Frontal cortex (tissue), 4 donors: ENCODE results near the gene MYDGF. TPM values are rescaled to one million over a fixed set of nuclear protein-coding genes. Genes with fewer than 3 reads are reported as not detected.
A peak's percentile ranks its signal among the peaks of the same experiment; 100 is the strongest.

Source experiments
- DNase-seq, 2 donors: peaks; one replicate each; pipeline ENCODE4 v3.0.0; 2012; ENCODE audit warnings: low spot score in 2 of 2
- FAIRE-seq: peaks from 2 replicates; lab custom pipeline; 2012; peaks lifted over from hg19 to GRCh38; lab: Jason Lieb, UNC
- total RNA-seq: library from RNA; depleted of rRNA; stranded (reverse); fragments of >200 nt; gene quantifications from one replicate; pipeline ENCODE4 v1.2.3, GENCODE V29; 2014
- donor health status: control.
- donor health status: control.
- donor health status: control.

MYDGF gene
- total RNA-seq, 1 donor from 2014 or later = 33.4 TPM

DNA sequence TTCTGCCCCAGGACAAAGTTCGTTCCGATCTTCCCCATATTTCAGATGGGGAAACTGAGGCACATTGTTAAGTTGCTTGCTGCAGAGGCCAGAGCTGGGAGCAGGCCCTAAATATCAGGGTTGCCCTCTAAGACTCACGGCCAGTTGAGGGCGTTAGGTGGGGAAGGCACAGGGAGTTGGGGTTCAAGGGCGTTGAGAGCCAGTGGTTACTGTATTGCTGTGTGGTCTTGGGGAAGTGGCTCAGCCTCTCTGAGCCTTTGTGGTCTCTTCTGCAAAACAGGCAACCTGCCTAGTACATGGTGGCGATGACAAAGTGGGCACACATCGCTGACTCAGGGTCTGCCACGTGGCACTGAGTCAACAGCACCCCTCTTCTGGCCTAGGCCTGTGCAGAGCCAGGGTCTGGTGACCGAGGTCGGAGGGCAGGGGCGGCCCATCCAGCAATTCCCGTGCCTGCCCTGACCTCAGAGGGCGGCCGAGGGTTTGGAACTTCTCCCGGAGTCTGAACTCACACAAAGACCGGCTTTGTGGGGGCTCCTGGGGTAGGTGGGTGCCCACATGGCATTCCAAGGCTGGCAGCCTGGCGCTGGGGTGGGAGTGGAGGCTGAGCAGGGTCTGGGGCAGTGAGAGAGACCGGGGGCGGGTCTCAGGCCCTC is 20.6 kb downstream of the MYDGF start:
- DNase-seq (no peak), FAIRE-seq (no peak)

- peak in 1 of 2 donors; percentile 63 for DNase-seq
- FAIRE-seq = no peak
Observed at GRCh38 chr19:4647676-4648644, 22.2 kb downstream of the MYDGF start.

DNA sequence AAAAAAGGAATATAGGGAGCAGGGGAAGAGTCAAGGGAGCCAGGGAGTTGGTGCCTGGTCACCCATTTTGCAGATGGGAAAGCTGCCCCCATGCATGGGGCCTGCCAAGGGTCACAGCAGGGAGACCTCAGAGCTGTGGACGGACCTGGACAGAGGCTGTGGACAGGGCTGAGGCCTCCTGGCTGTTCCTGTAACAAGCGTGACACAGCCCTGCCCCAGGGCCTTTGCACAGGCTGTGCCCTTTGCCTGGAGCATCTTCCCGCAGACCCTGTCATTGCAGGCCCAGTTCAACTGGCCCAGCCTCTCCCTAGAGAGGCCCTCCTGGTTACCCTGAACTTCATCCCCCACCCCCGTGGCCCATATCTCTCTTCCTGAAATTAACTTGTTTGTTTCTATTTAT is 24.4 kb downstream of the MYDGF start:
- FAIRE-seq (no peak), DNase-seq (no peak)

GRCh38 chr19:4642625-4643024 is 27.5 kb downstream of the MYDGF start:
- FAIRE-seq (no peak), DNase-seq (no peak)

DNA sequence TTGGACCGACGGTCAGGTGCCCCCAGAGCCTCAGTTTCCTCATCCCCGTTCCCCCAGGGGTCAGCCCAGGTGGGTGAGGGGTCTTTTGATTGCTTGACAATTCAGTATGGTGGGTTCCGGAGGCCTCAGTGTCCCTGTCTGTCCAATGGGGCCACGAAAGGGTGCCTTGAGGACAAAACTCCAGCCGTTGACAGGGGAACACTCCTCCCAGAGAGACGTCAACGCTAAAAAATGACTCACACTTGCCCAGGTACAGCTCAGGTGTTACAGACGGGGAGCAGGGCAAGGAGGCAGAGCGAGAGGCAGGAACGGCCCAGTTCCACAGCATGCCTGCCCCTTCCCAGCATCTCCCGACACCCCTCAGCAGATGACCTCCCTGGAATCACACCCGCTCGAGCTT is 29.0 kb downstream of the MYDGF start:
- DNase-seq (no peak), FAIRE-seq (no peak)

DNA sequence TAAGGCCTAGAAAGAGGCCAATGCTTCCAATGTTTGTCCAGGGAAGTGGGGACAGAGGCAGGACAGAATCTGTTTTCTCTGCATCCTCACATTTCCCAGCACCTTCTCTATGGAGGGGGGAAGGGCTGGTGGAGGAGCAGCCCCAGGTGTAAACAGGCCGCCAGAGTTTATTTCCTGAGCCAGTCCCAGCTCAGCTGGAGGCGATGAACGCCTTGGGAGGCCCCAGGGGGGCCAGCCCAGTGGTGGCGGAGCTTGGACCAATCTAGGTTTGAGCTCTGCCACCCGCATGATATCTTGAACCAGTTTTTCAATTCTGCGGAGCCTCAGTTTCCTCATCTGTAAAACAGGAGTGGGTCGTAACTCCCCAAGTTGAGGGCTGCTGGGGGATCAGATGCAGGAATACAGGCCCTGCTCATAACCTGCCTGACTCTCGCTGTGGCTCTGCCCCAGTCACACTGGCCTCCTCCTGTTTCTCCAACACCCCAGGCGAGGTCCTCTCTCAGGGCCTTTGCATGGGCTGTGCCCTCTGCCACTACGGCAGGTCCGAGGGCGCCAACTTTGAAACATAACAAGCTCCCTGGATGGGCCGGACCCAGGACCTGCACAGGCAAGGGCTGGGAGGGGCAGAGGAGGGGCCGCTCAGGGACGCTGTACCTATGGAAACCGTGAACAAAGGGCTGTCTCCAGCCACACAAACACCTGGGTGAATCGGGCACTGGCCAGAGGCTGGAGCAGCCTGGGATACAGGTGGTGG is 29.7 kb downstream of the MYDGF start:
- FAIRE-seq (no peak), DNase-seq (no peak)

- DNase-seq = no peak
- FAIRE-seq = no peak
Observed at GRCh38 chr19:4639531-4640246, 30.5 kb downstream of the MYDGF start.

DNA sequence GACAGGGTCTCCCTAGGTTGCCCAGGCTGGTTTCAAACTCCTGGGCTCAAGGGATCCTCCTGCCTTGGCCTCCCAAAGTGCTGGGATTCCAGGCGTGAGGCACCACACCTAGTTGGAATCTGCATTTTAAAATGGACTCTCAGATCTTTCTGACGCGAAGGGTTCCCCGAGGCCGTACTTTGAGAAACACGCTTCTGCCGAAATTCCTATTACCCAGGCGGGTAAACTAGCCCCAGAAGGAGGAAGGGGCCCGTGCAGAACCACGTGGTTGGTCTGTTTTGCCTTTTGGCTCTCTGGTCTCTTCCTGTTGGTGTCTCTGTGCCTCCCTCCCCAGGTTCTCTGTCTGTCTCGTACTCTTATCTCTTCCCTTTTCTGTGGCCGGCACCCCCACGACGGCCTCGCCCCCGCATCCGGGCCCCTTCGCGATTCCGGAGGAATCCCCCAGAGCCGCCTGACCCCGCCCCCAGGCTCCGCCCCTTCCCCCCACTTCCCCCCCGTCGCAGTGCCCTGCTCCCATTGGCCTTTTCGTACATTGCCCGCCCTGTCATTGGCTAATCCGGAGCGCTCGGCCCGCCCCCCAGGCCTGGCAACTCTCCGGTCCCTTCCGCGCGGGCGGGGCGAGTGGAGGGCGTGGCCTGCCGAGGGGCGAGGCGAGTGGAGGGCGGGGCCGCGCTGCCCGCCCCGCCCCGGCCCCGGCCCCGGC is 31.2 kb downstream of the MYDGF start, which contains the start of gene TNFAIP8L1:
Gene TNFAIP8L1 (plus strand): TSS at position 689 of the 703 bp plus-strand sequence. CDS start 12,354 bp downstream, outside the sequence.
- no peak for FAIRE-seq
- DNase-seq = peak; percentile 99 to 100

- FAIRE-seq = no peak
- DNase-seq = no peak
Observed at GRCh38 chr19:4638317-4638716, 31.8 kb downstream of the MYDGF start.

- FAIRE-seq (no peak), DNase-seq (no peak)
Observed at GRCh38 chr19:4636761-4637160, 33.4 kb downstream of the MYDGF start.

- FAIRE-seq (no peak), DNase-seq (peak; percentile 77 to 79)
Observed at GRCh38 chr19:4636151-4636717, 33.9 kb downstream of the MYDGF start.

- DNase-seq = no peak
- no peak for FAIRE-seq
Observed at GRCh38 chr19:4635754-4636116, 34.4 kb downstream of the MYDGF start.

DNA sequence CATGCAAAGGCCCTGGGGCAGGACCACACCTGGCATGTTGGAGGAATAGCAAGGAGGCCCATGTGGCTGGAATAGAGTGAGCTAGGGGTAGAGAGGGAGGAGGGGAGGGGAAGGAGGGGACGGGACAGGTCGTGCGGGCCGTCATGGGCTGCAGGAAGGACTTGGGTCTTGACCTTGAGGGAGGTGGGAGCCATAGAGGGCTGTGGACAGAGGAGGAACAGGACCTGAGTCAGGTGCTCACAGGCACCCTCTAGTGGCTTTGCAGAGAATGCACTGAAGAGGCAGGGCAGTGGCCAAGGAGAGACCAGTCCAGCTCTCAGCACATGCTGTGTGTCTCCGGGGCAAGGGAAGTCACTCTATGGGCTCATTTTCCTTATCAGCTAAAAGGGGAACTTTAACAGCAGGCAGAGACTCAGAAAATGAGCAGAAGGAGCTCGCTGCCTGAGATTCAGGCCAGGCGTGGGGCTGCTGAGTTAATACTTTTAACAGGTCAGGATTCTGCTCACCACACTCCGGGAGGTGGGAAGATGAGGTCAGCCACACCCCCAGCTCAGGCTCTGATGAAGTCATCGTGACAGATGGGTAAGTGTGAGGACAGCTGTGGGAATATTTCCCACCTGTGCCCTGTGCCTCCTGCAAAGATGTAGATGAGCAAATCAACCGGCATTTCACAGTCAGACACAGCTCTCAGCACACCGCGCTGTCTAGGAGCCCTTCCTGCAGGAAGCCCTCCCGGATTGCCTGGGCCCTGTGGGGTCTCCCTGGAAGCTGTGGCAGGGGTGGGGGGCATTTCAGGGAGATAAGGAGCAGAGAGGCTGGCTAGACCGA is 36.8 kb downstream of the MYDGF start:
- DNase-seq = peak in 1 of 2 donors; percentile 60
- no peak for FAIRE-seq

DNA sequence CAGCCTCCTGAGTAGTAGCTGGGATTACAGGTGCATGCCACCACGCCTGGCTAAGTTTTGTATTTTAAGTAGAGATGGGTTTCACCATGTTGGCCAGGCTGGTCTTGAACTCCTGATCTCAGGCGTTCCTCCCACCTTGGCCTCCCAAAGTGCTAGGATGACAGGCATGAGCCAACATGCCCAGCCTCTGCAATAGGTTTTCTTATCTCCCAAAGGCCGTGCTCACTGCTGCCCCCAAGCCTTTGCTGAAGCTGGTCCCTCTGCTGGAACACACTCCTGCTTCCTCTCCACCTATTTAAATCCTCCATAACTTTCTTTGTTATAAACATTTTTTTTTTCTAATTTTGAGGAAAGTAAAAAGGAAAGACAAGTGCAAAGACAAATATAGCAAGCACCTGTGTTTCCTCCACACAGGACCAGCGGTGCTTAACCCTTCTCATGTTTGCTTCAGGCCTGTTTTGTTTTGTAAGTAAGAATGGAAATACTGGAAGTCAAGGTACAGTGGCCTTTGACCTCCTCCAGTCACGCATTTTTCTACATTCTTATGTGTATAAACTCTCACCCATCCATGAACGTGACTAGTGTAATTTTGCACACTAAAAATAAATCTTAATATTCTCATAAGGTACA is 45.3 kb downstream of the MYDGF start:
- no peak for DNase-seq
- no peak for FAIRE-seq

- DNase-seq (no peak), FAIRE-seq (no peak)
Observed at GRCh38 chr19:4624301-4624700, 45.8 kb downstream of the MYDGF start.

DNA sequence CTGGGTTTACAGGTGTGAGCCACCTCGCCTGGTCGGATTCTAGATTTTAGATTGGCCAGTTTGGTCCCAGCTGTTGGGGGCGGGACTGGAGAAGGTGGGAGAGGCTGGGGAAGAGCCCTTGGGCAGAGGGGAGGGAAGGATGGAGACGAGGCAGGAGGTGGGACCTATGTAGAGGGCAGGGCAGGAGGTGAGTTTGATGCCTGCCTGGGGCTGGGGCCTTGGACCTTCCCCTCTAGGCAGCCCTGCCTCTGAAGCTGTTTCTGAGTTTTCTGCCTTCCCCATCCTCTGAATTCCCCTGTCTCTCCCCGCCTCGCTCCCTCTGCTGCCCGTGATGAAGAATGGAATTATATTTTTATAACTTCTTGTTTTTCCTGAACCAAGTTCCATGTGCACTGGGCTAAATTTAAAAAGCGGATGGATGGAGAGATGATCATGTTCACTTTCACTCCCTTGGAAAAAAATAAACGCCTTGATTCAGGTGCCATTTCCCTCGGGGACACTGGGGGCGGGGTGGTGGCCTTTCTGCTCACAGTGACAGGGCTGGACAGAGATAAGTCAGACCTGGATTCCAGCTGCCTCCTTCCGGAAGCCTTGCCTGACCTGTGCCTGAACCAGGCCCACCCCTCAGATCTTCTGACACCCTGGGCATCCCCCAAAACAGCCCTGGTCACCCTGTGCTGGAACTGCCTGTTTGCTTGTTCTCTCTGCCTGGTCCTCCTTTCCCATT is 47.3 kb downstream of the MYDGF start:
- no peak for FAIRE-seq

GRCh38 chr19:4620675-4621074 is 49.5 kb downstream of the MYDGF start:
- no peak for DNase-seq
- no peak for FAIRE-seq

More for the DNA sequence above, 47.3 kb downstream of the MYDGF start:
- no peak for DNase-seq
